Iris pigment epithelial cell (primary cell): ENCODE results near the gene PDZD2.
A peak's percentile ranks its signal among the peaks of the same experiment; 100 is the strongest.
"Not testable (repeated sequence)": the region's sequence is repeated elsewhere in the genome, so short reads cannot be mapped to it uniquely, and the experiment has no call there.

Source experiments
- DNase-seq: peaks from one replicate; pipeline ENCODE4 v3.0.0-alpha.2; 2011; ENCODE audit warnings: low read depth

PDZD2 gene

DNA sequence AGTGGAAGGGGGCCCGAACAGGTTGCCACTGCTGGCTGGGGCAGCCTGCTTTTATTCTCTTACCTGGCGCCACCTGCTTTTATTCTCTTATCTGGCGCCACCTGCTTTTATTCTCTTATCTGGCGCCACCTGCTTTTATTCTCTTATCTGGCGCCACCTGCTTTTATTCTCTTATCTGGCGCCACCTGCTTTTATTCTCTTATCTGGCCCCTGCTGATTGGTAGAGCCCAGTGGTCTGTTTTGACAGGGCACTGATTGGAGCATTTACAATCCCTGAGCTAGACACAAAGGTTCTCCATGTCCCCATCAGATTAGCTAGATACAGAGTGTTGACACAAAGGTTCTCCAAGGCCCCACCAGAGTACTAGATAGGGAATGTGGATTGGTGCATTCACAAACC is 52.5 kb downstream of the PDZD2 start:
- not testable (repeated sequence) for DNase-seq

DNA sequence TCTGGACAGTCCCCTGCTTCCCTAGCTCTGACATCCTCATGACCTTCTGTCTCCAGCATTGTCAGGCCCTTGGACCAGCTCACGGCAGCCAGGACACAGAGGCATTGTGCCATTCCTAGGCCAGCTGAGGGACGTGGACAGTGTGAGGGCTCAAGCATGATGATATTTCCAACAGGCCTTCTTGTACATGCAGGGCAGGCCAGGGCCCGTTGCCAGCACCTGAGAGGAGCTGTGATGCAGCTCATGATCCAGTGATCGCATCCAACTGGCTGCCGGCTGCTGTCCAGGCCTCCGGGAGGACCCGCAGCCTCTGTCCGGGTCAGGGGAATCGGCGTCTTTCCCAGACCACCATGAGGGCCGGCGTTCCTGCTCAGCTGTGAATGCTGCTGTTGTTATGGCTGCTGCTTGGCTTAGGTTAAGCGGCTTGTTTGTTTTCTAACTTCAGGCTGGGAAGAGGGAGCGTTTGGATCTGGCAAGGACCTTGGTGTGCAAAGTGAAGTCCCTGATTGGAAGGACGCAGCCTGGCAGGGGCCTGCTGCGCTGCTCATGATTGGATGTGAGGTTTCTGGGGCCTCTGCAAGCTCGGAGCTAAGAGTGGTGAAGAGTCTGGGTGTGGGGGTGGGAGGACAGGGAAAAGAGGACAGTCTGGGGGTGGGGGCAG is 53.8 kb downstream of the PDZD2 start:
- DNase-seq, result no peak

DNA sequence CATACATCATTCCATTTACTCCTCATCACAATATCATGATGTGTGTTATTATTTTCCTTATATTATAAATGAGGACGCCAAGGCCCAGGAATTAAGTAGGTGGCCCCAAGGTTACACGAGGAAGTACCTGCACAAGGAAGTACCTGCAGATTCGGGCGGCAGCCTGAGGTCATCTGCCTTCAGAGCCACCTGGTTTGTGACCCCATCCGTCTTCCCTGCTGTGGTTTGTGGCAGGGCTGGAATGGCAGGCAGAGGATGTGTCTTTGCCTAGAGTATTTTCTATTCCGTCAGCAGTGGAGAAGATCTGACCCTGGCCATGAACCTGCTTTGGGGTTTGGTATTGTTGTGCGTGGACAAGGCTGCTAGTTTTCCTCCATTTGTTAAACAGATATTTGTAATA is 59.7 kb downstream of the PDZD2 start:
- no peak for DNase-seq

DNA sequence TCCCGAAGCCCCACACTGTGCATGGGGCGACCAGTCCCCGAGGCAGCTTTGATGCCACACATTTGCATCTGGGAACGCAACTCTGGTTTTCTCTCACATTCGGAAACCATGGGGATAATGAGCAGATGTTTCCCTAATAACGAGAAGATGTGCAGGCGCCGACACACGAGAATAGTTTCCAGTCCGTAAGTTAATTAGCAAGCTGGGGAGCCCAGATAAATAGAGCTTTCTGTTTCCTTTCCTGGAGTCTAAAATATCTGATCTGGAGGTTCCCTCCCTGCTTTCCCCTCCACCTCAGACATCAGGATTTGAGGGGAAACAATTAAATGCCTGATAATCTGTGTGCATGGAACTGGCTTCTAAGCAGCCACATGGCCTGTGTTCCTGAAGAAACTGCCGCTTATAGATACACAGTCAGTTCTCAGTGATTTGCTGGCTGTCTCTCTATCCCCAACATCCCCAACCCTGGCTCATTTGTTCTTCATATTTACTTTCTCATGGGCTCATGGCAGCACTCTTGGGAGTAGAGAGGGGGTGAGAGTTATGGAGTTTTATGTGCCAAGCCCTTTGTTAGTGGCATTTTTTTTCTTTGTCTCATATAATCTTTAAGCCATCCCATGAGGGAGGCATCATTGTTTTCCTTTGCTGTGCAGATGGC is 62.8 kb downstream of the PDZD2 start:
- no peak for DNase-seq

DNA sequence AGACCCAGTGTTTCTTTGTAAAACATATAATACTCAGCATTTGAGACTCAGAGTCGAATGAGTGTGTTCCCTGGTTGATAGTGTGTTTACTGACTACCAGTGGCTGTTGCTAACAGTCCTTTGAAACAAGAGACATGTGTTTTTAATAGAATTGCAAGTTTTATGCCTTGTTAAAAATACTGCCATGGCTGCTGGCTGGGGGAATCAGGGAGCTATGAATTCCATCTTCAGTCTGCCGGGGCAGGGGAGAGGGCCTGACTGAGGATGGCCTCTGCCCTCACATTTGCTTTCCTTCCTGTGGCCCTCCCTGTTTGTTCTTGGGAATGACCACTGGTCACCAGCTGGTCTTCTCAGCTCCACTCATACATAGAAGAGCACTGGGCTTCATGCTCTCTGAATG is 63.8 kb downstream of the PDZD2 start:
- no peak for DNase-seq

DNA sequence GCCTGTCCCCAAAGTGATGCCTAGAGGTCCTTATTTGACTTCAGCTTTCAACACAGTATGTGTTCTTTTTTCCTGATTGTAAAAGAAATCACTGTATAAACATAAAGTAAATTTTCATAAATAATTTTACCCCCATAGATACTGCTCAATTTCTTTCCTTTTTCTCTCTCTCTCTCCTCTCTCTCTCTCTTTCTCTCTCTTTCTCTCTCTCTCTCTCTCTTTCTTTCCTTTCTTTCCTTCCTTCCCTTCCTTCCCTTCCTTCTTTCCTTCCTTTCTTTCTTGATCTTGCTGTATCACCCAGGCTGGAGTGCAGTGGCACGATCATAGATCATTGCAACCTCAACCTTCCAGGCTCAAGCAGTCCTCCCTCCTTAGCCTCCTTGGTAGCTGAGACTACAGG is 64.8 kb downstream of the PDZD2 start:
- no peak for DNase-seq

DNA sequence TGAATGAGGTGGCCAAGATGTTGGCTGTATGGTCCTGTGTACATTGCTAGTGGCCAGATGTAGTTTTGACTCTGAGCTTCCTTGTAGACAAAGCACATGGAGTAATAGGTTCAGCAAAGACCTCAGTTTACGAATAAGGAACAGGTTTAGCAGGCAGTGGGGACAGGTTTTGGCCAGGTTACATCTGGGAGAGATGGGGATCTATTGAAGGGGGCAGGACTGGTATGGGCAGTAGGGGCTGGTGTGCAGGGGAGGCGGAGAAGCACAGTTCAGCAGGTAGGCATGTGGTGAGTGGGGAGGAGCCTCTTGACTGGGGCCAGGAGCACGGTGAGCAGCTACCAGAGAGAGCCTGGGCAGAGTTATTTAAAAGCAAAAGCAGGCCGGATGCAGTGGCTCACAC is 67.3 kb downstream of the PDZD2 start:
- no peak for DNase-seq

DNA sequence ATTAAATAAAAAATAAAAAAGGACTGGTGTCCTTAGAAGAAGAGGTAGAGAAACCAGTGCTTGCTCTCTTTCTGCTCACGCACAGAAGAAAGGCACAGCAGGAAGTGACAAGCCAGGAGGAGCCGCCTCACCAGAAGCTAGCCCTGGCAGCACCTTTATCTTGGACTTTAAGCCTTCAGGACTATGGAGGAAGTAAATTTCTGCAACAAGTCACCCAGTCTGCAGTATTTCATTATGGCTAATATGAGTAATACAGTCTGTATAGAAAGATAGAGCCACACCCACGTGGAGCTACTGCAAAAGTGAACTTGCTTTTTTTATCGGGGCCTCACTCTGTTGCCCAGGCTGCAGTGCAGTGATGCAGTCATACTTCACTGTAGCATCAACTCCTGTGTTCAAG is 68.4 kb downstream of the PDZD2 start:
- DNase-seq, result no peak

DNA sequence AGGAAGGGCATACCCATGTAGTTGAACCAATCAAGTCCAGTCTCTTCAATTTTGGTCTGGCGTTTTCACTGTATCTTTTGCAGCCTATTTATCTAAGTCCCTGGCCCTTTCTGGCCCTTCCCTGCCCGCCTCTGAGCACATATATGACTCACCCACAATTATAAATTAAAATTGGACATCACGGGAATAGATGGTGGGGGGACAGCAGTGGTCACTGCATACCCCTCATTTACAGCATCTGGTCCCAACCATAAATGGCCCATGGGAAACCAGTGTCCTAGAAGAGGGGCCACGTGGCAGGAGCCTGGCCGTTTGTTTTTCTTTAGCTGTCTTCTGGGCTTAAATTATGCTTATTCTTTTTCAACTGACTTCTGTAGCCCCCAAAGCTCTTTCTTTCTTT is 69.2 kb downstream of the PDZD2 start:
- no peak for DNase-seq

DNA sequence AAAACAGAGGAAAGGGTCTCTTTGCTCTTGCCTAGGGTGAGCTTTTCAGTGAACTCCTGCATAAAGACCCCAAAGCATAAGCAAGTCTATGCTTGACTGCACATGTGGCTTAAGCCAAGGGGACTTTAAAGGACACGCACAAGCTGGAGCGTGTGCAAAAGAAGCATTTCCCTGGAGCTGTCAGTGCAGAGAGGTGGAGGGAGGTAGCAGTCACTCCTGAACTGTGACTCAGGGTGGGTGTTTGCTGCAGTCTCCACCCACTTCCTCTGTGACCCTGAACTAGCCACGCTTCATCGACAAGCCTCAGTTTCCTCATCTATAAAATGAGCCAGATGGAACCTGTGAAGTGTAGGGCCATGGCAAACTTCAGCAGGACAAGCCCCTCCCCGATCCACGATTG is 72.4 kb downstream of the PDZD2 start:
- DNase-seq, result no peak

DNA sequence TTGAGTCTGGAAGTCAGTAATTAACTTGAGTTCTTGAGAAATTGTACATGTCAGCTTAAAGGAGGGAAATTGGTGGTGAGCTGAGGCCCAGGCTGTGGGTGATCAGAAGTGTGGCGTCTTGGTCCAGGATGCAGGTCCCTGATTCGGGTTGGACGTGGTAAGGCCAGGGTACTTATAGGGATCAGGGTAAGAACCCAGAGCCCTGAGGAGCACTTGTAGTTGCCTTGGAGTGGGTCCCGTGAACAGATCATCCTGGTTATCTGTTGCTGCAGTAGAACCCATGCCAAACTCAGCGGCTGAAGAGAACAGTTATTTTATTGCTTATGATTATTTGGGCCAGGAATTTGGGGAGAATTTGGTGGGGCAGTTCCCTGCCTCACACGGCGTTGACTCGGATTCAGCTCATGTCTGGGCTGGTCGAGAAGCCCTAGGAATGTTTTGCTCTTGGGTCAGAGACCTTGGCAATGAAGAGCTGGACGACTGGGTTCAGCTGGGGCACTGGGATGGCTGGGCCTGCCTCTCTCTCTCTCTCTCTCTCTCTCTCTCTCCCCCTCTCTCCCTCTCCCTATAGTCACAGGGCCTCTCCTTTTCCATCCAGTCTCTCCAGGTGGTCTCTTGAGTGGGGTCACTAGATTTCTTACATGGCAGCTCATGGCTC is 73.1 kb downstream of the PDZD2 start:
- DNase-seq, result no peak

DNA sequence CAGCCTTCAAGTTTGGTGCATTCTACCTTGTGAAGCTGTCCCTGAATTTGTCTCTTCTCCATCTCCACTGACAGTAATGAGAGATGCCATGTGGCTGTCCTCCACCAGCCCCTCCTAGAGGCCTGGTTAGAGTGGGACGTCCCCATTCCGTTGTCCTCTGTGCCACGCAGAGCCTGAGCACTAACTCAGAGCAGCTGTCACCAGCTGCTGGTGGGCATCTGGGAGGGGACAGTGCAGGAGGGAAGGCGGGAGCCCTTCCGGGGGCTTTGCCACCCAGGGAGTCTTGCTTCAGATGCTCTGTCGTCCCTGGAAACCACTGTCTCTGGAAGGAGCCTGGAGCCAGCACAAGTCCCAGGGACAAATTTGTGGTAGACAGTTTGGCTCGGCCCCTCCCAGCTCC is 78.6 kb downstream of the PDZD2 start:
- no peak for DNase-seq

DNA sequence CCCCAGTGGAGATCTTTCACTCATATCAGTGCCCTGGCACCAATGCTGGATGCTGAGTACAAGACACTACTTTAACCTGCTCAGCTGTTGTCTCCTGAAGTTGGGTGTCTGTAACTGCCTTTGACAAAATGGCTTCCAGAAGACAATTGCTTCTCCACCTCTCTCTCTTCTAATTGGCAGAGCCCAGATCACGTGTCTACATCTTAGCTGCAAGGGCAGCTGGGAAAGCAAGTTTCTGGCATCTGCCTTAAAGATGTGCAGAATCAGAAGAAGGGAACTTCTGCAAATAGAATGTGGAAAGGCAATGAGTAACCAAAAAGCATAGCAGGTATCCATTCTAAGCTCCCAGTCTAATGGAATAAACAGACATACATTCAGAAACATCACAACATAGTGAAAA is 81.1 kb downstream of the PDZD2 start:
- peak; percentile 14 for DNase-seq

DNA sequence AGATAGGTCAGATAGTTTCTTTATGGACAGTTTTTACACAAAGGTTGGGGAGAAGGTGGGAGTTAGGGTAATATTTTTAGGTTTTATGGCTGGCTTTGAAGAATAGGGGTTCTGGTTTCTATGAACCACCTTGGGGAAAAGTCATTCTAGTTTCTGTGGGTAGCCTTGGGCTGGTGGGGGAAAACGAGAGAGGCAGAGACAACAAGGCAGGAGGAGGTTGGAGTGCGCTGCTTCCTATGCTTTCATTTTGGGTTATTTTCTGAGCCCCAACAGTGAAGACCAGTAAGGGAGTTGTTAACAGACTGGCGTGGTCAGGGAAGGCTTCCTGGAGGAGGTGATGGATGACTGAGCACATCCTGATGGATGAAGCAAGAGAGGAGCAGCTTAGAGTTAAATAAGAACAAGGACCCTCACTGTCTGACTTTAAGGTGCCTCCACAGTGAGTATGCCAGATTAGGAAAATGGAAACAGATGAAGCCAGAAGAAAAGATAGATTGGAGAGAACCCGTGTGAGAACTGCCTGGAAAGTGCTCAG is 81.9 kb downstream of the PDZD2 start:
- no peak for DNase-seq

DNA sequence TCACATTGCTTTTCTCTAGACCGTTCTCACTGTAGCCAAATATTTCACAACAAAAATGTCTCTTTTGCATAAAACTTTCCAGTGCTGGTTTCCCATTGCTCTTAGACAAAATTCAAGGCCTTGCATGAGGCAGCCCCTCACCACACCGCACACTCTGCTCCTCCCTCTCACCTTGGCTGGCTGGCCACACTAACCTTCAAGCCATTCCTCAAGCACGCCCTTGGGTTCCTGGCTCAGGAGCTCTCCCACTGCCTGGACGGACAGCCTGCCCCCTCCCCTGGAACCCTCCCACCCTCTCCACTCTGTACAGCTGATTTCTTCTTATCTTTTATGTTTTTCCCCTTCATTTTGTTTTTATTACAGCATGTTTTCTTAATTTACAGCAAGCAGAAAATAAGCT is 83.2 kb downstream of the PDZD2 start:
- DNase-seq, result no peak

DNA sequence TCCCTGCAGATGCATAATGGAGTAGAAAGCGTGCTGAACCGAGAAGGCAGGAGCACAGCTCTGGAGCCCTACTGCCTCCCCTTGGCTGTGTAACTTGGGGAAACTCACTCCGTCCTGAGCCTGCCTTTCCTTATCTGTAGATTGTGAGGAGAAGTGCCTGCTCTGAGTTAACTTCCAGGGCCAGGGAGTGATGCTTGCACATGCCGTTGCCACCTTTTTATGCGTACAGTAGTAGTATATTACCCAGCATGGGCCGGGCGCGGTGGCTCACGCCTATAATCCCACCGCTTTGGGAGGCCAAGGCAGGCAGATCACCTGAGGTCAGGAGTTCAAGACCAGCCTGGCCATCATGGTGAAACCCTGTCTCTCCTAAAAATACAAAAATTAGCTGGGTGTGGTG is 87.1 kb downstream of the PDZD2 start:
- no peak for DNase-seq

DNA sequence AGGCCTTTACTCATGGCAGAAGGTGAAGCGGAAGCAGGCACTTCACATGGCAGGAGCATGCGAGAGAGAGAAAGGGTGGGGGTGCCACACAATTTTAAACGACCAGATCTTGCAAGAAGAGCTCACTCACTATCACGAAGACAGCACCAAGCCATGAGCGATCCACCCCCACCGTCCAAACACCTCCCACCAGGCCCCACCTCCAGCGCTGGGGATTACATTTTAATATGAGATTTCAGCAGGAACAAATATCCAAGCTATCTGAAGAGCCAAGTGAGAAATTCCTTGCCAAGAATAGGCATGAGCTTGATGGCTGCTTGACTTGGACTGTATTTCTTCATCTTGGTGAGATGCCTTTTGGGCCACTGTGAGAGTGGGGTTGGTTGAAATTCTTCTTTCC is 88.0 kb downstream of the PDZD2 start:
- no peak for DNase-seq

DNA sequence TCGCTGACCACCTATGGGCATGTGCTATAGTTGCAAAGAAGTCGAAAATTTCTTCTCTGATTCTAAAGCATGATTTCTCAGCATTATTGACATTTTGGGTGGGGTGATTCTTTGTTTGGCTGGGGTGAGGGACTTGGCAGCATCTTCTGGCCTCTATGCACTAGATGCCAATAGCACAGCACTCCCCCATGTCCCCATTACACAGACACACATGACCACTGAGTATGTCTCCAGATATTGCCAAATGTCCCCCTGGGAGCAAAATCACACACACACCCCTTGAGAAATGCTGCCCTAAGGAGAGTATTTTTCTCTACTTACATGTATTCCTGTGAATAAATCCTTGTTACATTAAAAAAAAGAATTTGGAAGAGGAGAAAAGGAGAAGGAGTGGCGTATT is 89.1 kb downstream of the PDZD2 start:
- DNase-seq, result no peak

DNA sequence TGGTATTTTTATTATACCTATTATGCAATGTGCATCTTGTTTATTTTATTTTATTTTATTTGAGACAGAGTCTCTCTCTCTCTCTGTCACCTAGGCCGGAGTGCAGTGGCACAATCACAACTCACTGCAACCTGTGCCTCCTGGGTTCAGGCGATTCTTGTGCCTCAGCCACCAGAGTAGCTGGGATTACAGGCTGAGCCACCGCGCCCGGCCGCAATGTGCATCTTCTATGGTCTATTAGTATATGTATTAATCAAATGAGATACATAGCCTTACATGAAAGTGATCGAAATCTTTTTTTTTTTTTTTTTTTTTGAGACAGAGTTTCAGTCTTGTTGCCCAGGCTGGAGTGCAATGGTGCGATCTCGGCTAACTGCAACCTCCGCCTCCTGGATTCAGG is 89.9 kb downstream of the PDZD2 start:
- not testable (repeated sequence) for DNase-seq

DNA sequence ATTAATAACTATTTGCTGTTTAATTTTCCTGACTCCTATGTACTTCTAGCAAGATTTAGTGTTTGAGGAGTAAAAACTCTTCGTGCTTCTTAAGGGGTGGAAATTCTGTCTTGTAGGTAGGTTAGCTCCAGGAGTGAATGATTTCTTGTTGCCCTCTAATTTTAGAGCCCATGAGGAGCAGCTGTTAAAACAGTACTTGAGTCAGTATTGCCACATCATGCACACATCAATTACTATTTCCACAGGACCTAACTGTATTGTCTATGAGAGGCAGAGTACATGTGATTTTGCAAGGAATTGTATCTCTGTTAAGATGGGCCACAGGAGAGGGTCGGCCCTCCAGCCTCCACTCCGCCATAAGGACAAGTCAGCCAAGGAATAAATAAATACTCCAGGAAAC is 91.2 kb downstream of the PDZD2 start:
- DNase-seq, result no peak

DNA sequence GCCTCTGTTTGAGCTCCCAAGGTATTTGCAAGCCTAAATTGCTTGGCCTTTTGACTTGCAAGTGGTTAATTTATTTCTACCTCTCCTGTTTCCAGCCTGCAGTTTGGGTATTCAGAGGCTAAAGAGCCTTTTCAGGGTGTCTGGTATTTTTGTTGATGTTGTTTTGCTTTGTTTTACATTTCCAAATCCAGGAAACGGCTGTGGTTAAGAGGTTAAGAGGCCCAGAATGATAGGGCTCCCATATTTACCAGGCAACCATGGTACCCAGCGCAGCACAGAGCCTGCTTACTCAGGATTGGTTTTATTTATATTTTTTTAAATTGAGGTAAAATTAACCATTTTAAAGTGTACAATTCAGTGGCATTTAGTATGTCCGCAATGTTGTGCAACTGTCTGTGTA is 92.1 kb downstream of the PDZD2 start:
- no peak for DNase-seq

DNA sequence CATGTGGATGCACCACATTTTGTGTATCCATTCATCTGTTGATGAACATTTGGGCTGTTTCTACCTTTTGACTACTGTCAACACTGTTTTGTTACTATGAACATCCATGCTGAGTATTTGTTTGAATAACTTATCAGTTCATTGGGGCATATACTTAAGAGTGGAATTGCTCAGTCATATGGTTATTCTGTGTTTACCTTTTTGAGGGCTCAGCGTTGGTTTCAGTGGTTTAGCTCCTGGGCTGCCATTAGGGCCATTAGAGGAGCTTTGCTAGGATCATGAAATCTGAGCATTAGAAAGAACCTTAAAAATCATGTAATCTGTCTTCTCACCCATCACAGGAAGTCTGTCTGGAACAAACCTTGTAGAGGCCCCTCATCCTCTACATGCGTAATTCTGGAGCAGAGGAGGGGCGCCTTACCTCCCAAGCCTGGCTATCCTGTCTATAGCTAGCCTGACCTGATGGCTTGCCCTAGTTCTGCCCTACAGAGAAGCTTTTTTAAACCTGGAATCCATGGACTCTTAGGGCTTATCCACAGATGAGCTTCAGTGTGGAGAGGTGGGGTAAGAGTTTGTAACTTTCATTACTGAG is 92.9 kb downstream of the PDZD2 start:
- no peak for DNase-seq

DNA sequence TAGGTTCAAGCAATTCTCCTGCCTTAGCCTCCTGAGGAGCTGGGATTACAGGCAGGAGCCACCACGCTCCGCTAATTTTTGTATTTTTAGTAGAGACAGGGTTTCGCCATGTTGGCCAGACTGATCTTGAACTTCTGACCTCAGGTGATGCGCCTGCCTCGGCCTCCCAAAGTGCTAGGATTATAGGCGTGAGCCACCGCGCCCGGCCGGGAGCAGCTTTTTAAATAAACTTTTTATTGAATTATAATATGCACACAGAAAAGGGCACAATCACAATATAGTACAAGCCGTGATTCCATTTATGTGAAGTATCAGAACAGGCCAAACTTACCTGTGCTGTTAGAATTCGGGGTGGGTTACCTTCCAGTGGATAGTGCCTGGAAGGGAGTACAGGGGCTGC is 93.9 kb downstream of the PDZD2 start:
- not testable (repeated sequence) for DNase-seq
